Tibial artery (tissue), 4 donors: ENCODE measurements around the gene BCL11B.

Experiments used
- DNase-seq, 2 donors: peaks; one replicate each; pipeline ENCODE4 v3.0.0-alpha.2; 2019
- H3K27ac ChIP-seq, 2 donors: fragments of 200-600 bp; sonication (generic) in 1 of 2; 1 replicate in 1 of 2; 2 replicates in 1 of 2; pipeline ENCODE4 v1.5.1; 2018 to 2019; ENCODE audit warnings: mild to moderate bottlenecking in 1 of 2
- H3K27me3 ChIP-seq, 2 donors: fragments of 200-600 bp; sonication (generic) in 1 of 2; one replicate each; pipeline versions ENCODE4 v1.5.1 to v1.6.0; 2016 to 2019
- H3K36me3 ChIP-seq, 3 donors: fragments of 200-600 bp; sonication (generic) in 2 of 3; one replicate each; pipeline ENCODE4 v1.5.1; 2016 to 2019; ENCODE audit warnings: mild to moderate bottlenecking in 2 of 3
- H3K4me1 ChIP-seq, 4 donors: fragments of 200-600 bp; sonication (generic) in 2 of 4; 1 replicate in 3 of 4; 2 replicates in 1 of 4; pipeline ENCODE4 v1.5.1; 2016 to 2019
- H3K4me3 ChIP-seq, 2 donors: fragments of 200-600 bp; sonication (generic) in 1 of 2; 1 replicate in 1 of 2; 2 replicates in 1 of 2; pipeline ENCODE4 v1.5.1; 2018 to 2019; ENCODE audit warnings: mild to moderate bottlenecking in 2 of 2
- H3K9me3 ChIP-seq, 3 donors: fragments of 200-600 bp; sonication (generic) in 1 of 3; one replicate each; pipeline ENCODE4 v1.5.1; 2016 to 2019
- CTCF ChIP-seq, 2 experiments: fragments of 200-600 bp in 1 of 2; fragments of 450-650 bp in 1 of 2; IDR thresholded peaks; one replicate each; pipeline ENCODE4 v1.5.1; 2017 to 2019; ENCODE audit warnings: antibody characterized with exemption in 2 of 2, mild to moderate bottlenecking in 1 of 2, moderate library complexity in 1 of 2
- intact Hi-C: fragments of 100-400 bp; cut with DNase I; formaldehyde crosslinking; loops from one replicate; pipeline ENCODE4 v1.15.0; 2023; ENCODE audit warnings: low total_unique reads

The BCL11B gene

GRCh38 chr14:99318091-99318958 is 46.3 kb upstream of the BCL11B start:
- no peak for TF ChIP-seq CTCF (IDR thresholded peaks at IDR 0.05)
- Histone ChIP-seq H3K27me3 (peaks cover 0 to 26% of the 10 kb centered on the region in 2 donors), H3K4me1 (no peaks in the 10 kb centered on the region), H3K36me3 (no peaks in the 10 kb centered on the region), H3K9me3 (no peaks in the 10 kb centered on the region), H3K4me3 (no peak overlapping the region), H3K27ac (no peak overlapping the region)
- no peak for DNase-seq
- intact Hi-C loops = no loop called here

DNA sequence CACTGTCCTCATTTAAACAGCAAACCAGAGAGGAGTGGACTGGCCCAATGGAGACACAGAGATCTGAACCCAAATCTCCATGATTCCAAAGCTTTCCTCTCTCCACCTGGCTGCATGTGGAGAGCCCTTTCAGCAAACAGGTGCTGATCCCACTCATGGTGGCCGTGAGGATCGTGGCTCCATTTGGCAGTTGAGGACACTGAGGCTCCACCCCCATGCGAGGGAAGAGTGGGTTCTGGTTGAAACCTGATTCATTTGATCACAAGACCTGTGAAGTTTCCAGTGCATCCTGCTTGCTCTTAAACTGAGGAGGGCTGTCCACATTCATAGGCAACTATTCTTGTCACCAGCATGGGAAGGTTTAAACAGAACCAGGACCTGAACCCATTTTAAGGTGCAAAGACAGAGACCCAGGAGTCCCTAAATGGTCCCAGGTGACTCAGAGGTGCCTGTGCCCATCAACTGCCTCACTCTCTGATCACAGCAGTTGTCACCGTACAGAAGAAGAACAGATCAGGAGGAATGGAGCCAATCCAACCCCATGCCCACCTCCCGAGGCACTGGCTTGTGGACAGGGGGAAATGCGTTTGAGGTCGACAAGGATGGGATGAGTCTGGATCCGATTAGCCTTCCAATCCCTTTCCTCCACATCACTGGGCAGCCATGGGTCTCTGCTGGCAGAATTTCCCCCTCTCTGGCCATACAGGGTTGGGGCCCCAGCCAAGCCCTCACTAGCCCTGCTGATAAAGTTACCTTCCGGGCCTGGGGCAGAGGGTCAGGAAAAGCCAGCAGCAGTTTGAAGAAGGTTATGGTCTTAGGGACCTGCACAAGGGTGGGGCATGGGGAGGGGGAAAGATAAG is 45.5 kb upstream of the BCL11B start:
- no peak for DNase-seq
- no peak overlapping the region for H3K4me3 ChIP-seq
- H3K27ac ChIP-seq = no peak overlapping the region
- no peaks in the 10 kb centered on the region for H3K9me3 ChIP-seq
- TF ChIP-seq CTCF (IDR thresholded peaks at IDR 0.05) = no peak
- no peaks in the 10 kb centered on the region for H3K4me1 ChIP-seq
- peaks cover 0 to 26% of the 10 kb centered on the region in 2 donors for H3K27me3 ChIP-seq
- intact Hi-C loops = no loop called here
- no peaks in the 10 kb centered on the region for H3K36me3 ChIP-seq

DNA sequence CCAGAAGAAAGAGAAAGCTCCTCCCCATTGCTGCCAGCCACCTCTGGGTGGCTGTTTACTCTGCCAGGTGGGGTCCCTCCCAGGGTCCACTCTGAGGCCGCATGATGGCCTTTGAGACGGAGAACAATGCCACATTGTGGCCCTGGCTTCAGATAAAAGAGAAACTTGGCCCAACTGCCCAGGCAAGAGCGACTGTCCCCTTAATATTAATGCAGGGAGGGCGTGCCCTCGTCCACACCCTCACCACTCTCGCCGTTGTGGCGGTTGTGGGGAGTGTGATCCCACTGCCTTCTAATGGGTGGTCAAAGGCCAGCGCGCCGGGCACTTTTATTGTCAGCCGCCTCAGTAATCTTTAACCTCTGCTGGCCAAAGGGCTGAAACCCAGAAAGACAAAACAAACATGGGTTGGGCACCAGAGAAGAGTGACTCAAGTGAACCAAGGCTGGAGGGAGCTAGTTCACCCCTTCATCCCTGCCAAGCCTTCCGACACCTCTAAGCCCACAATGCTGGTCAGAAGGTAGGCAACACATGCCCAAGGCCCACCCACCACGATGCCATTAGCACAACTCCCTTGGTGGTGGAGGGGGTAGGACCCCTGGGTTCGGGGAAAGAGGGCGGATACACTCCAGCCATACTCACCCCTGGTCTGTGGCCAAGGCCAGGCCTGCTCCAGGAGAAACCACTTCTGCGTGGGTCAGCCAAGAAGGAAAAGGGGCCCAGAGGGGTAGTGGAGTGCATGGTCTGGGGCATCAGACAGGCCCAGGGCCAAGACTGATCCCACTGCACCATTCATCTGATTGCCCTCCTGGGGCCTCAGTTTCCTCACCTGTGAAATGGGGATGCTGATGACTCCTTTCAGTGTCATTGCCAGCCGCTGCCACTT is 44.5 kb upstream of the BCL11B start:
- H3K27ac ChIP-seq = no peak overlapping the region
- peaks cover 0 to 26% of the 10 kb centered on the region in 2 donors for H3K27me3 ChIP-seq
- no peak for DNase-seq
- no peak for TF ChIP-seq CTCF (IDR thresholded peaks at IDR 0.05)
- H3K36me3 ChIP-seq = no peaks in the 10 kb centered on the region
- H3K4me1 ChIP-seq = no peaks in the 10 kb centered on the region
- peaks cover 0 to 6% (median 0%) of the 10 kb centered on the region in 3 donors for H3K9me3 ChIP-seq
- intact Hi-C loops = no loop called here
- H3K4me3 ChIP-seq = no peak overlapping the region

- no peak for DNase-seq
- H3K36me3 ChIP-seq = no peaks in the 10 kb centered on the region
- TF ChIP-seq CTCF (IDR thresholded peaks at IDR 0.05) = no peak
- intact Hi-C loops = no loop called here
- peaks cover 0 to 10% (median 3%) of the 10 kb centered on the region in 3 donors for H3K9me3 ChIP-seq
- H3K27ac ChIP-seq = no peak overlapping the region
- peaks cover 0 to 19% of the 10 kb centered on the region in 2 donors for H3K27me3 ChIP-seq
- no peaks in the 10 kb centered on the region for H3K4me1 ChIP-seq
- H3K4me3 ChIP-seq = no peak overlapping the region
Measured at GRCh38 chr14:99315197-99315596, 43.2 kb upstream of the BCL11B start.

- Histone ChIP-seq H3K36me3 (no peaks in the 10 kb centered on the region), H3K27me3 (peaks cover 0 to 13% of the 10 kb centered on the region in 2 donors), H3K4me1 (no peaks in the 10 kb centered on the region), H3K4me3 (no peak overlapping the region), H3K9me3 (peaks cover 0 to 10% (median 3%) of the 10 kb centered on the region in 3 donors), H3K27ac (no peak overlapping the region)
- DNase-seq = no peak
- no peak for TF ChIP-seq CTCF (IDR thresholded peaks at IDR 0.05)
- intact Hi-C loops = no loop called here
Measured at GRCh38 chr14:99314623-99315022, 42.6 kb upstream of the BCL11B start.
